GM23248 (cell line): ENCODE data around the gene MRPL20.

ENCODE experiments used
- EZH2 ChIP-seq: fragments of 200-600 bp; sonication (generic); IDR thresholded peaks from 2 replicates; pipeline ENCODE4 v1.6.1; 2018; ENCODE audit warnings: antibody characterized with exemption, mild to moderate bottlenecking; ENCODE audit not compliant: insufficient read depth, poor library complexity, severe bottlenecking
- EZH2phosphoT487 ChIP-seq: fragments of 200-600 bp; sonication (generic); IDR thresholded peaks from 2 replicates; pipeline ENCODE4 v1.6.1; 2018; ENCODE audit warnings: antibody characterized with exemption, moderate library complexity, mild to moderate bottlenecking, low read depth; ENCODE audit not compliant: insufficient read depth

DNA sequence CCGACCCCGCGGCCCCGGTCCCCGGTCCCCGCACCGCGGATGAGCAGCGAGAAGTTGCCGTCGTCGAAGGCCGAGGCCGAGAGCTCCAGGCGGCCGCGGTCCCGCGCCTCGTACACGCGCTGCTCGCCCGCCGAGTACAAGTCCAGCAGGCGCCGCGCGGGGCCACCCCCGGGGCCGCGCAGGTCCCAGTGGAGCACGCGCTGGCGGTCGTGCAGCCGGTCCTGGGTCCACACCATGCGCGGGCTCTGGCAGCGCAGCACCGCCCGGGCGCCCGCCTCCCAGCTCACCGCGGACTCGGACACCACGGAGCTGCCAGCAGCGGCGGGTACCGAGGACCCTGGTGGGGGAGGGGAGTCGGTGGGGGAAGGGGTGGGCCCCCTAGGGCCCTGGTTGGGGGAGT lies 51.7 kb downstream of the MRPL20 start:
- TF ChIP-seq EZH2 (no peak), EZH2phosphoT487 (no peak)
